Upper lobe of left lung (tissue), 4 donors: ENCODE data around the gene MMP12.

Experiments used
- CTCF ChIP-seq, 6 experiments: fragments of 450-650 bp in 4 of 6; fragments of 200-600 bp in 2 of 6; sonication (generic) in 2 of 6; IDR thresholded peaks; one replicate each; pipeline ENCODE4 v1.5.1; 2016 to 2019; ENCODE audit warnings: antibody characterized with exemption in 6 of 6
- EP300 ChIP-seq, 4 donors: sonication (generic); formaldehyde crosslinking; IDR thresholded peaks; one replicate each; pipeline ENCODE4 v1.5.1; 2017; ENCODE audit warnings: antibody characterized with exemption in 4 of 4, control low read depth in 2 of 4
- POLR2A ChIP-seq, 4 donors: fragments of 450-650 bp; IDR thresholded peaks; one replicate each; pipeline ENCODE4 v1.5.1; 2016 to 2017; ENCODE audit warnings: antibody characterized with exemption in 4 of 4, mild to moderate bottlenecking in 2 of 4
- POLR2AphosphoS5 ChIP-seq, 2 donors: sonication (generic); formaldehyde crosslinking; IDR thresholded peaks; one replicate each; pipeline ENCODE4 v1.5.1; 2017; ENCODE audit warnings: antibody characterized with exemption in 2 of 2

- TF ChIP-seq CTCF (IDR thresholded peaks at IDR 0.05) (no peak), POLR2A (IDR thresholded peaks at IDR 0.05) (no peak), EP300 (IDR thresholded peaks at IDR 0.05) (no peak), POLR2AphosphoS5 (IDR thresholded peaks at IDR 0.05) (no peak)
These were observed 61.3 kb downstream of the MMP12 start for GRCh38 chr11:102813484-102813883.
